ENCODE results near the gene PKM.
"Not testable (repeated sequence)": the region's sequence is repeated elsewhere in the genome, so short reads cannot be mapped to it uniquely, and the experiment has no call there.

Gene PKM

GRCh38 chr15:72231066-72231832, at the start of gene PKM:
TSS of gene PKM (minus strand) at chr15:72231190. CDS start at chr15:72219097, 12,093 bp downstream.
- peak within 1 kb of the TSS; percentile 98 for H3K4me3 ChIP-seq (ENCODE audit: low read depth, low read length)

- H3K4me3 ChIP-seq (ENCODE audit: low read depth, low read length) = no peak overlapping the region
These were observed 49.8 kb upstream of the PKM start for GRCh38 chr15:72280751-72281150.

GRCh38 chr15:72278737-72279136, 47.7 kb upstream of the PKM start:
- H3K4me3 ChIP-seq (ENCODE audit: low read depth, low read length) = no peak overlapping the region

GRCh38 chr15:72276326-72276700, 45.3 kb upstream of the PKM start:
- H3K4me3 ChIP-seq (ENCODE audit: low read depth, low read length) = no peak overlapping the region

- not testable (repeated sequence) for H3K4me3 ChIP-seq (ENCODE audit: low read depth, low read length)
These were observed 44.8 kb upstream of the PKM start for GRCh38 chr15:72275635-72276325.

- peak overlapping the region; percentile 65 for H3K4me3 ChIP-seq (ENCODE audit: low read depth, low read length)
These were observed 42.0 kb upstream of the PKM start for GRCh38 chr15:72272997-72273352.

GRCh38 chr15:72272213-72272996, 41.4 kb upstream of the PKM start, which contains the start of gene PARP6:
TSS of gene PARP6 (minus strand) at chr15:72272554. CDS start at chr15:72267477, 5,077 bp downstream.
- H3K4me3 ChIP-seq (ENCODE audit: low read depth, low read length) = peak within 1 kb of the TSS; percentile 65

GRCh38 chr15:72271895-72272212, 40.9 kb upstream of the PKM start:
- peak overlapping the region; percentile 65 for H3K4me3 ChIP-seq (ENCODE audit: low read depth, low read length)

GRCh38 chr15:72271221-72271620, 40.2 kb upstream of the PKM start:
- peak overlapping the region; percentile 65 for H3K4me3 ChIP-seq (ENCODE audit: low read depth, low read length)

GRCh38 chr15:72269739-72270138, 38.7 kb upstream of the PKM start:
- no peak overlapping the region for H3K4me3 ChIP-seq (ENCODE audit: low read depth, low read length)

GRCh38 chr15:72265031-72265430, 34.0 kb upstream of the PKM start:
- H3K4me3 ChIP-seq (ENCODE audit: low read depth, low read length) = no peak overlapping the region

- H3K4me3 ChIP-seq (ENCODE audit: low read depth, low read length) = no peak overlapping the region
These were observed 21.8 kb upstream of the PKM start for GRCh38 chr15:72252663-72253299.

- no peak overlapping the region for H3K4me3 ChIP-seq (ENCODE audit: low read depth, low read length)
These were observed 18.3 kb upstream of the PKM start for GRCh38 chr15:72249142-72249810.

GRCh38 chr15:72248514-72248913, 17.5 kb upstream of the PKM start:
- H3K4me3 ChIP-seq (ENCODE audit: low read depth, low read length) = no peak overlapping the region

GRCh38 chr15:72242775-72243370, 11.9 kb upstream of the PKM start:
- no peak overlapping the region for H3K4me3 ChIP-seq (ENCODE audit: low read depth, low read length)

- no peak overlapping the region for H3K4me3 ChIP-seq (ENCODE audit: low read depth, low read length)
These were observed 8.7 kb upstream of the PKM start for GRCh38 chr15:72239652-72240051.

GRCh38 chr15:72238586-72238985, 7.6 kb upstream of the PKM start:
- no peak overlapping the region for H3K4me3 ChIP-seq (ENCODE audit: low read depth, low read length)

GRCh38 chr15:72237853-72238224, 6.8 kb upstream of the PKM start:
- no peak overlapping the region for H3K4me3 ChIP-seq (ENCODE audit: low read depth, low read length)

- no peak overlapping the region for H3K4me3 ChIP-seq (ENCODE audit: low read depth, low read length)
These were observed 6.3 kb upstream of the PKM start for GRCh38 chr15:72237029-72237852.

All from iPS-11a (cell line).